HL-60/S4 treated with retinoic acid at 250 ng/mL for 4 days and 3 days (cell line): ENCODE results near the gene DDX10.

Source experiments
- in situ Hi-C: fragments of 300-500 bp; cut with MboI; formaldehyde crosslinking; loops from 2 replicates; pipeline ENCODE4 v1.7.0; 2022; ENCODE audit warnings: low sequenced_read_pairs

DDX10 gene

DNA sequence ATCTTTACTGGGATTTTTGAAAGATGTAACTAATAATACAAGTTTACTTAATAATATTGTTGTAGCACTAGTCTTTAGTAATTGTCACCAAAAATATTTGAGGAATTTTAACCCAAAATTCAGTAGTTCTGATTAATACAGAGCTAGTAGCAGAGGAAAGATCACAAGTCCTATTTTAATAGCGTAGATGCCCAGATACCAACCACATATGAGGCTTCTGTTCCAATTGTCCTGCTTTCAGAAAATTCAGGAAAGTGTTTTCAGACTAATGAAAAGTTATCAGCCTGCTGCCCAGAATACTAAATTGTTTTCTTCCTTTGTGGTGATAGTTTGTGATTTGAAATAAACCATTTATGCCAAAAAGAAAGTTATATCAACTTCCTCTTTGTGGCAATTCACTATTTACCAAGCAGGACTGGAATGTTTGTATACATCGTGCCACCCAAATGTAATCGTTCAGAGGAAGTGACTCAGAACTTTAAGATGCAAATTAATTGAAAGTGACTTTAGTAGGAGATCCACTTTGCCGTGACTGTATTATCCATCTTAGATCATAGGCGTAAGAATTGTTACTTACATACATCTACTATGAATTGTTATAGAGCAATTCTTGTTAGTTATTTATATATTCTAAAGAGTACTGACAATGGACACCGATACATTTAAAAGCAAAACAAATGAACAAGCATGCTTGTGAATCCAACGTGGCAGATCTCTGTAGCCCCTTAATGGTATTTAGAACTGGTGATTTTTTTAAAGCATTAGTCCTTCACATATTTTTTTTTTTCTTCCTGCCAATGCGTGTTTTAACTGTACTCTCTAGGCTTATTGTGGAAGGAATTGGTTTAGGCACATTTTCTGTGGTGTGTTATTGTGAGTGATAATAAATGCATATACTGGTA lies 231.0 kb downstream of the DDX10 start:
- in situ Hi-C loops = no loop called here

DNA sequence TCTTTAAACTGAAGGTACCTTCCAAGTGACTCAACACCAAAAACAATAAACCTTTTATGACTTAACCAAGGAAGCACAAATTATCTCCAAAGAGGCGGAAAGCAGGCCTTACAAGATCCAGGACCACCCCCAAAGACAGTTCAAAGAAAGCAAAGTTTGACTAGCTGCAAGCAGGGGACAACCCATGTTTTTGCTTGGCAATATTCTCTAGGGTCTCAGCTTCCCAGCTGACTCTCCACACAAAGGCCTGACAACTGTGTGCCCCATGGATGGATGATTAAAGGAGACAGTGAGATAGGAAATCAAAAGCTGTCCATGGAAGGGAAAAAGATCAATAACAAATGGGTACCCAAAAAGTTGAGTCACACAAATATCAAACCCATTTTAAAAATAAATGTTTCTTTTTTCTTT lies 232.2 kb downstream of the DDX10 start:
- in situ Hi-C loops = no loop called here

DNA sequence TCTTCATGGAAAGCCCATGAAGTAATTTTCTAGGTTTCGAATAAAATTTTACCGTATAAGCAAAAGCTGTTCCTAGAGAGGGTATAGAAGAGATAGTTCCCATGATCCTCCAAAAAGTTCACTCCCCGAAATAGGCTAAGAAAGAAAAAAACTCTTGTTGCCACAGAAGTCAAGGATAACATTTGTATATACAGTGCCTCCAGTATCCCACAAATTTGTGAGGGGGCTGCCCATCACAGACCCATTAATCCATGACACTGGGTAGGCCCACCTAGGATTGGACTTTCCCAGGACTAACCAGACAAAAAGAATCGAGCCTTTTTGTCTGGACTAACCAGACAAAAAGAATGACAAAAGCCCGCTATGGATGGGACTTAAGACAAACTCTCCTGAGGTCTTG lies 233.0 kb downstream of the DDX10 start:
- in situ Hi-C loops = no loop called here

- in situ Hi-C loops = no loop called here
These were observed 236.5 kb downstream of the DDX10 start for GRCh38 chr11:108901359-108901758.

- in situ Hi-C loops = no loop called here
These were observed 237.2 kb downstream of the DDX10 start for GRCh38 chr11:108902027-108902469.

- in situ Hi-C loops = no loop called here
These were observed 239.6 kb downstream of the DDX10 start for GRCh38 chr11:108904480-108904879.

DNA sequence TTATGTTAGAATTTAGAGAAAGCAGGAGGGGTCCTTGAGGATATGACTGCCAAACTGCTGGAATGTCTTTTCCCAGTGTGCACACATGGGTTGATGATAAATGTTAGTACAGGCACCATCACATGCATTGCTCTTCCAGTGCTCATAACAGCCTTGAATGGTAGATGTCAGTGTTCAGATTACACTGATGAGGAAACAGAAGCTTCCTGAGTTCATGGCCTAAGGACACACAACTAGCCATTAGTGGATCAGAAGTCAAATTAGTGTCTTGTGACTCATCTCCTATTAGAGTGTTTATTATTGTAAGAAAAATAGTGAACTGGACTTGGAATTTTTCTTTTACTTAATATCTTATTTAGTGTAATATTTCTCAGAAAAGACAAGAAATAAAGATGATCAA lies 241.5 kb downstream of the DDX10 start:
- in situ Hi-C loops = no loop called here

DNA sequence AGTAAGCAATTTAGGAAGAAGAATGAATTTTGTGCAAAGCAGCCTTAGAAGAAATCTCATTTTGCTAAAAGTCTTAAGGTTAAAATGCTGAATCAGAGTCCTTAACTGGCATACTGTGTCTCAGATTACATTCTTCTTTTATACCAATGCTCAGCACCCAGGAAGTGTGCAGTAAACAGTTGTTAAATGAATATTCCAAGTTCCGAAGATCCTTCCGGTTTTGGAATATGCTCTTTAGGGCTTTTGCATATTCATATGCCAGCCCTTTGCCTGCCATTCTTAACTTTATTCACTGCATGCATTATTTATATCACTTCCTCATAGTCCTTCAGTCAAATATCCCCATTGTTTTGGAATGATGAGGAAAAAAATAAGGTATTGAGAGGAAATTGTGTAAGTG lies 242.0 kb downstream of the DDX10 start:
- in situ Hi-C loops = no loop called here

DNA sequence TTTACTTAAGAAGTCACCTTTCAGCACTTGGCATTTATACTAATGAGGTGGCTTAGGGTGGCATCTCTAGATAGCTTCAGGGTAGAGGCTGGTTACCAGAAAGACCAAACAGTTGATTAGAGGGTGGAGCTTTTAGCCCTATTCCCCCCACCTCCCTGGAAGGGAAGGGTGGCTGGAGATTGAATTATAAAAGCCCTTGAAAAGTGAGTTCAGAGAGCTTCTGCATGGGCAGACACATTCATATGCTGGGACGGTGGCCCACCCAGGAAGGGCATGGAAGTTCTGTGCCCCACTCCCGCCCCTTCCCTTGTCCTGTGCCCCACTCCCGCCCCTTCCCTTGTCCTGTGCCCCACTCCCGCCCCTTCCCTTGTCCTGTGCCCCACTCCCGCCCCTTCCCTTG lies 244.2 kb downstream of the DDX10 start:
- in situ Hi-C loops = no loop called here

GRCh38 chr11:108909921-108910320 lies 245.1 kb downstream of the DDX10 start:
- in situ Hi-C loops = no loop called here

GRCh38 chr11:108912581-108912980 lies 247.7 kb downstream of the DDX10 start:
- in situ Hi-C loops = no loop called here

- in situ Hi-C loops = no loop called here
These were observed 248.3 kb downstream of the DDX10 start for GRCh38 chr11:108913204-108913603.

DNA sequence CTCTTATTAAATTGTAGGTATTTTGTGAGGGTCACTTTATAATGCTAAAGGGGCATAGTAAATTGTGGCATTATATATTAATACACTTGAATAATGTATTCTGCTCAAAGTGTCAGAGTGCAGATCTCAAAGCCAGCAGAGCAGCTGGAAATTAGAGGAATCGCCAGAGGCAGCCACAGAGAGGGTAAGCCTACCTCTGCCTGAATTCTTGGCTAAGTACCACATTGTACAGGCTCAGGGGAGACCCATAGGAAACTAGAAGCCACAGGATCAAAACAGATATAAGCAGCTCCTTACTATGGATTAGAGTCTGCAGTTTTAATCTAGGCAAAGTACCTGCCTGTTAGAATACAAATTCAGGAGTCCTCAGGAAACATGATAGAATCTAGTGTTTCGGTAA lies 249.3 kb downstream of the DDX10 start:
- in situ Hi-C loops = no loop called here

DNA sequence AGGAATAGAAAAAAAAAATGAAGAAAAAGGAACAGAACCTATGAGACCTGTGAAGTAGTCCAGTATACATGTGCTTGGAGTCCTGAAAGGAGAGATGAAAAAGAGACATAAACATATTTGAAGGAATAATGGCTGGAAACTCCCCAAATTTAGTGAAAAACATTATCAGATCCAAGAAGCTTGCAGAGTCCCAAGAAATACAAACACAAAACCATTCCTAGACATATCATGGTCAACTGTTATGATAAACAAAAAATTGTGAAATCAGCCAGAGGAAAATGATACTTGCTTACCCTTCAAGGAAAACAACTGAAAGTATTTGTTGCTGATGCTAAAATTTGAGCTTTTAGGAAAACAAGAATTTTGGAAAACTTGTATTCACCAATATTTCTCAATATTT lies 250.1 kb downstream of the DDX10 start:
- in situ Hi-C loops = no loop called here

DNA sequence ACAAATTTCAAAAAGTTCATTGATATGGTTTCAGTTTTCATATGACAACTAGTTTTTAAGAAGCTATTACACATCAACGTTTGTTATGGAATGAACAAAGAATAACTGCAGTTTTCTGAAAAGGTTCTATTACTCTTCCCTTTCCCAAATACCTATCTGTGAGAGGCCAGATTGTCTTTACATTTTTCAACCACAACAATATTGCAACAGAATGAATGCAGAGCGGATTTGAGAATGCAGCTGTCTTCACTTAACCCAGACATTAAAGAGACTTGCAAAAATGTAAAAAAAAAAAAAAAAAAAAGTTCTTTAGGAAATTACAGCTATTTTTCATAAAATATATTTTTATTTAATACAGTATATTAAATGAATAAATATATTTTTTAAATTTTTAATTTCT lies 250.8 kb downstream of the DDX10 start:
- in situ Hi-C loops = no loop called here

DNA sequence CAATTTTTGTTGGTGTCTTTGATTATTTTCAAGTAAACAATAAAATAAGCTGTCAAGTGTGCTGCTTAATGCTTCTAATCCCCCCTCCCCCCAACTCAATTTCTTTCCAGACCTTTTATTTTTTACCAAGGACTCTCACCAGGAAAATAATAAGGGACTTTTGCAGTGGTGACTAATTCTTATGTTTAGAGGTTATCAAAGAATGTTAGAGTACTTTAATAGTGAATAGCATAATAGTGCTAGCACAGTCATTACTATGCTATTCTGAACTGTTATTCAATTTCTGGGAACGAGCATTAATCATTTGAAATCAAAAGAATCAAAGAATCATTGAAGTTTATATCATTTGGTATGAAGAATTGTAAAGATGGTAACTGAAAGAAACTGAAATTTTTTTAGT lies 251.4 kb downstream of the DDX10 start:
- in situ Hi-C loops = no loop called here

DNA sequence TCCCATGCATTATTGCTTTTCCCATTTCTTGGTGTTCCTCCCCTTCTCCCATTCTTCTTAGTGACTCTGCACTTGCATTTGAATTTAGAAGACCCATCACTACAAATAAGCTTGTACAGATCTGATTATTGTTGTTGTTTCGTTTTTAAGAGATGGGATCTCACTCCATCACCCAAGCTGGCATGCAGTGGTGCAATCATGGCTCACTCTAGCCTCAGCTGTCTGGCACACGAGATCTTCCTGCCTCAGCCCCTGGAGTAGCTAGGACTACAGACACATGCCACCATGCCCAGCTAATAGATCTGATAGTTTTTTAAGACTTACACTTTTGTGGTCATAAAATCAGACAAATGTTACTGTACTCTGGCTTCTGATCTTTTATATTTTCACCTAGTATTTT lies 252.1 kb downstream of the DDX10 start:
- in situ Hi-C loops = no loop called here

GRCh38 chr11:108921211-108921610 lies 256.3 kb downstream of the DDX10 start:
- in situ Hi-C loops = no loop called here

DNA sequence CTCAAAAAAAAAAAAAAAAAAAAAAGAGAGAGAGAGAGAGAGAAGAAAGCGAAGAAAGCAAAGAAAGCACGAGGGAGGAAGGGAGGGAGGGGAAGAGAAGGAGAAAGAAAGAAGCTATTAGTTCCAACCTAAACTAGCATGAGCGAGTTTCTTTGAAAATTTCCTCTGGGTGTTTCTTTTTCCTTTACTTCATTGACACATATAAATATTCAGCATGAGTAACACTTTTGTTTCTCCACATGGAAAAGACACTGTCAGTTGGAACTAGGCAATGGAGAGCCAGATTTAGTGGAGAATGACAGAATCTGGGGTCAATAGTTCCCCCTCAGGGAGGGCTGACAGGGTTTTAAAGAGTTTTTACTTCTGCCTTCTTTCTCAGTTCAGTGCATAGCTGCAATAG lies 257.4 kb downstream of the DDX10 start:
- in situ Hi-C loops = no loop called here

- in situ Hi-C loops = no loop called here
These were observed 258.5 kb downstream of the DDX10 start for GRCh38 chr11:108923413-108923812.

GRCh38 chr11:108926171-108926840 lies 261.4 kb downstream of the DDX10 start:
- in situ Hi-C loops = no loop called here

DNA sequence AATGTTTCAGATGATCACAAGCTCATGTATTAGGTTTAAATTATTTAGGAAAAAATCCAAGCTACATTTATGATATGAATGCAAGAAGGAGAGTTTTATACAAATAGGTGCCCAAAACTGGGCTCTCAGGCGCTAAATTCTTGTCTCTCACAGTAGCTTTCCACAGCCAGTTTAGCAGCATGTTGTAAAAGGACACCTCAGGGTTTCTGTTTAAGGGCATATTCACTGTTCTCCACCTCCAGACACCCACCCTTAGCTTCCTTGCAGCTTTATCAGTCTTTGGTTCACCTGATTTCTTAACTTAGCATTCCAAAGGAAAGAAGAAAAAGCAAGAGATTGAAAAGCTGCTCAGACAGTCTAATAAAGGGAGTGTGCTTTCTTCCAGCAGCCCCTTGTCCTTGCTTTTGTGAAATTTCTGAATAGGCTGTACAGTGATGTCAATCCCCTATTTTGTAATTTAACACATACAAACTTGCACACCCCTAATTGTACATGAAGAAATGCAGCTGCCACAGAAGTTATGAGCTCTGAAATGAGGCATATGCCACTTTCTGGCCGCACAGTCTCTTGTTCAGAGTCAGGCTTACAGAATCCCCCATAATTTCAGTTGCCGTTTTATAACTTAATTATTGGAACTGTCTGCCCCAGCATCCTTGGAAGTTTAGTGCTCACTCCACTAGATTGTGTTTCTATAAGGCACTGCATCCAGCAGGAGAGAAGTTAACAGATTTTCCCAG lies 262.1 kb downstream of the DDX10 start:
- in situ Hi-C loops = no loop called here
